NCI-H82 (cell line): ENCODE data around the gene EGFR.

Experiments used
- DNase-seq: peaks from one replicate; lab custom pipeline; 2025; lab: John Stamatoyannopoulos, UW

EGFR gene

DNA sequence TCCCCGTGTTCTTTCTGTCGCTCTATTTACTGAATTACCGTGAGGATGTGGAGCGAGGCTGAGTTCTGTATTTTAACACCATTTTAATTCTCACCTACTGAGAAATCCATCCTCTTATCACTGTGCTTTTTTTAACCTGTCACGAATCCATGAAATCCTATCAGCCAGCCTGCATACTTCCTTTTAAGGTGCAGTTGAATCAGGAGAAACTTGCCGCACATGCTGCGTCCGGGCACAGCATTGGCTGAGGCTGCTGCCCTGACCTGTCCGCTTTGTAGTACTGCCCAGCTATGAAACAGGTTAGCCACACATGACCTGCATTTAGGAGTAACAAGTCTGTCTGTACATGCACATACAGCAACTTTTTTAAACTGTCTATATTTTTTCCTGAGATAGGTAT lies 82.5 kb downstream of the EGFR start:
- no peak for DNase-seq

DNA sequence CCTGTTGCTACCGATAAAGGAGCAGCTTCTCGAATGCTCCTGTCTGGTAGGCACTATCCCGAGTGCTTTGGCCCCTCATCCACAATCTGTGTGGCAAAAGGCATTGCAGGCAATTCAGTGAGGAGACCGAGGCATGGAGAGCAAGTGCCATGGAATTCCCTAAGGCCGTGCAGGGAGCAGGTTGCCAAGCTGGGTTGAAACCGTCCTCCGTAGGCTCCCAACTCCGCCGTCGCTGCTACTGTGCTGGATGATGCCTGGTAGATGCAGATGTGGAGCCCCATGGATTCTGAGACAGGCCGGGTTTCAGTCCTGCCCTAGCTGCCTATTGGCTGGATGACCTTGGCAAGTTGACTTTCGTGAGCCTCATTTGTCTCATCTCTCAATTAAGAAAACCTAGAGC lies 85.3 kb downstream of the EGFR start:
- DNase-seq, result no peak

DNA sequence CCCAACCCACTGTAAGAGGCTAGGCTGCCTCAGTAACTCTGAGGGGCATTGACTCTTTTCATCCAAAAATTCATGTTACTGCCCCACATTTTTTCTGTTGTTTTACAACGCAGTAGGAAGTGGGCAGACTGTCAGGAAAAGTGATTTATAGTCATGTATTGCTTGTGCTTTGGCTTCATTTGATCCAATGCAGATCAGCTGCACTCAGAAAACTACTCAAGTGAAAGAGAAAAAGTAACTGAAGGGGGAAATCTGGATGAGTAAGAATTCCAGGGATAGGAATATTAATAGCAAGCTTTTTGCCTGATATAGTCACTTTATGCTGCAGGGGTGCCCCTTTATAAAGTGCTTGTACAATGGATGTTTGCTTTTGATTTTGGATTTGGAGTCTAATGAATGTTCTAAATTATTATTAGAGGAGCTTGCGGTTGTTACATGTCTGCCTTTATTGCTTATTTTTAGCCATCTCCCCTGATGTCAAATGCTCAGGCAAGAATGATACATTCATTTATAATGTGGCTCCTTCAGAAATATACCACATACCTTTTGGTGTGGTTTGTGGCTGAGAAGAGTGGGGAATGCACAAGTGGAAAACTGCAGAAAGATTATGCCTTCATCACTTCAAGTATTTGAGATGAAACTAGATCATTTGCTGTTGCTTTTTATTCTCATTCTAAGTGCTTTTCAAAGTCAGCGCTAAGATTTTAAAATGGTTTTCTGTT lies 86.1 kb downstream of the EGFR start:
- DNase-seq, result no peak

DNA sequence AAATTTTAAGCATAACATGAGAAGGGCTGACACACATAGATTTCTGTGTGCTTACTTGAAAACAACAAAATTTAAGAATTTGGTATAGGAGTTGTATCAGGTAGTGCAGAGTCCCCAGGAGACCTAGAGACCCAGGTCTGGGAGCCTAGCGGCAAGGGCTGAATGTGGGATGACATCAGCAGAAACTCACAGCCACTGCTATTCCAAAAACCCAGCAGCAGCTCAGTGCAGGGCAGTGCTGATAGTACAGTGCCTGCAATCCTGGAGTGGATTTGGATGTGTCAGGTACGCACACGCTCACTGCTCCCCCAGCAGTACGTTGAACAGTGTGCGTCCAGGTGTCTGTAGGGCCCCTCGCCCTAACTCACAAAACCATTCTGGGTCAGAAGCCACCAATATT lies 87.1 kb downstream of the EGFR start:
- DNase-seq, result no peak

DNA sequence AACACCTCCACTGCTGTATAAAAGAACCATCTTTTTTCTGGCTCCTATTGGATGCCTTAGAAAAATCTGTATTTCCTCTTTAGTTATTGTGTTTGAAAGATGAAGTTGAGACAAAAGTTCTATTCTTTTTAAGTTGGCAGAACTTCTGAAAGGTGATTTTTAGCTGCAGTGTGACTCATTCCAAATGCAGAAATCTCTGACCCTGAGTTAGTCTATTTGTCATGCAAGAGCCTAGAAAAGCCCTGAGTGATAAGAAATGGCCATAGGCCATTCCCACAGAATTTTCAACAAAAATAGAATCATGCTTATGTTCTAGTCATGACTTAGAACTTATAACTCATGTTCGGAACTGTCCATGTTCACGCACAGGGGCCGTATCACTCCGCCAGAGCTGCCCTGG lies 89.1 kb downstream of the EGFR start:
- no peak for DNase-seq

DNA sequence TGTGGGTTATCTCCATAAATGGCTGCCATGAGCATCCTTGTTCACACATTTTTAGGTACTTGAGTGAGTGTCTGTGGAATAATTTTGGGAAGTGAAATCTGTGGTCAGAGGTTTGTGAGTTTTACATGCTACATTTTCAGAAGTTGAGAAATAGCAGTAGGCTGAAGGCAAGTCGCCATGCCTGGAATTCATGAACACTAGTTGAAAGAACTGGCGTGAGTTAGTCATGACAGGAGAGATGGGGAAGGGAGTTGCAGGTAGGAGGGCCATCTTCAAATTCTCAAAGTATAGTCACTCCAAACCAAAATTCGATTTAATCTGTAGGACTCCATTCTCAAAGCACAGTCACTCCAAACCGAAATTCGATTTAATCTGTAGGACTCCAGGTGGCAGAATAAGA lies 89.6 kb downstream of the EGFR start:
- DNase-seq, result no peak

DNA sequence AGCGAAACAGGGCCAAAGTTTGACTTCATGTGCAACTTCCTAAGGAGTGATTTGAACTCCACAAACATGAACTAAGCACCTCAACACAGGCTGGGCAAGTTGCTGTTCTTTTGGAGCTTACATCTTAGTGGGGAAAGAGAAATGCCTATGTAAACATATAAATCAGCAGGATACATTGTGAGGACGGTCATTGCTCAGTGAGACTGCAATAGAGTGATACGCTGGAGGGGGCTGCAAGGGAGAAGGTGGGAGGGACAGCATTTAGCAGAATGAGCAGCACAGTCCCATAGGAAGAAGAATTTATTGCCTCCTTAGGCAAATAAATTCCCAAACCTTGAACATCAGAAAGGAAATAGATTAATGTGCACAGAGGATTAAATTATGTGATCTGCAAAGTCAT lies 90.0 kb downstream of the EGFR start:
- no peak for DNase-seq

DNA sequence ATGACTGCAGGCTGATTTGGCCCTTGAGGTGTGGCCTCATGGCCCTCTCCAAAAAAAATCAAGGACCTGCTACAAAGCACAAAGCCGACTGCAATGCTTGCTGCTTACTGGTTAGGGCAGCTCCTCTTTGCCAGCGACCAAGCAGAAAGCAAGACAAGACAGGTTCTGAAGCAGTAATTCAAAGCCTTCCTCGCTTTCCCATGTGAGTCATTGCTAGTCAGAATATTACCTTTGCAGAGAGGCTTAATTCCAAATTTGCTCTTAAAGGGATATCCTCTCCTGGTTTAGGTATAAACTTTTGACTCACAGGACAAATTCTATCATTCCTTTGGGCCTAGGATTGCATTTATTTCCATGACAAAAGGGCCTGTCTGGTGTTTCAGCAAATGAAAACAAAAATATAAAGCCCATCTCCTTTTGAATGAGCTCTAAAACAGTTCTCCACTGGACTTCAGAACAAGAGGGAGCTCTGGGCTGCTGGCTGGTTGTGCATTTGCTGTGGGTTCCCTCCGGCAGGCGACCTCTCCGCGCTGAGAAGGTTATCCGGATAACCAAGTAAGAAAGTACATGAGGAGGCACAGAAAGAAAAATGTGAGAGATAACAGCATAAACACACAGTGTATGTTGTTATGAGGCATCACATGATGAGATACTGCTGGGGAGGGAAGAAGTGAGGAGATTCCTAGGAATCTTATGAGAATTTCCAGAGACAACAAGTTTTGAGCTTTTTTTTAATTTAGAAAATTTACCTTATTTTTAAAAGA lies 90.8 kb downstream of the EGFR start:
- DNase-seq, result no peak

DNA sequence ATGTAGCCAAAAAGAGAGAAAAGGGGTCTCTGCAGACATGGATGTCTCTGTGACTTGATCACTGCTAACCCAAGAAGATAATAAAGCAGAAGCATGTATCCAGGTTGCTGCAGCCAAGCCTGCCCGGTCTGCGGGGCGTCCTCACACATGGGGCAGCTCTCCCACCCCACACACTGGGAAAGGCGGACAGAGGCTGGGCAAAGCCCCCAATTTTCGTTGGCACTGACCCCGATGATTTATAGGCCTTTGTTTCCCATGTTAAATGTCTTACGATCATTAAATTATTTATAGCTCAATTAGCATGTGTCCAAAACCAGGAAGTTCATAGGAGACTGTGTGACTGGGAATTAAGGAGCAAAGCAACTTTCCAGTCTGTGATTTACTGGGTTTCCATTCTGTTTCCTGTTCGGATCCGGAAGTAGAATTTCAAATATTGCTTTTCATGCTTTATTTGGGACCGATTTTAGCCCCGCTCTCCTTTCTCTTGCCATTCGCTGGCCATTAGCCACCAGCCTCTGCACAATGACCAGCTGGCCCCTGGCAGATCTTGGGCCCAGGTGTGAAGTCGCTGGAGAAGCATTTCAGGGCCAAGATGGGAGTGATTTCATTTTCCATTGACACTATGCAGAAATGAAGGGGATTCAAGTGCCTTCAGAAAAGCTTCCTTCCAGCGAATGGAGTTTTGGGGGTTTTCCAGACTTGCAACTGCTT lies 91.6 kb downstream of the EGFR start:
- DNase-seq, result no peak

DNA sequence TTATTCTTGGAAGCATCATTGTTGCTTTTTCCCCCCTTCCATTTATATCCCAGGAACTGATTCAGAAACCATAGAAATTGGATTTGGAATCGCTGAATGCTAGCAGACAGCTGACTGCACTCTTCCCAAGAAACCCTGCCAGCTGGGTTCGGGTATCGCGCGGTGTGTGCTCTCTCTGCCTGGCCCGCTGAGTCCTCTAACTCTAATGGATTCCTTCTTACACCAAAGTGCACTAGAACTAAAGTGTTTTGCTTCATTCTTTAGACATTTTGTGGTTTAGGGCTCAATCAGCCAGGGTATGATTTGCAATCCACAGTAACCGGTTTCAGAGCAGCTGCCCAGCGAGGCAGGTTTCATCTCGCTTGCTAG lies 92.2 kb downstream of the EGFR start:
- DNase-seq, result no peak

DNA sequence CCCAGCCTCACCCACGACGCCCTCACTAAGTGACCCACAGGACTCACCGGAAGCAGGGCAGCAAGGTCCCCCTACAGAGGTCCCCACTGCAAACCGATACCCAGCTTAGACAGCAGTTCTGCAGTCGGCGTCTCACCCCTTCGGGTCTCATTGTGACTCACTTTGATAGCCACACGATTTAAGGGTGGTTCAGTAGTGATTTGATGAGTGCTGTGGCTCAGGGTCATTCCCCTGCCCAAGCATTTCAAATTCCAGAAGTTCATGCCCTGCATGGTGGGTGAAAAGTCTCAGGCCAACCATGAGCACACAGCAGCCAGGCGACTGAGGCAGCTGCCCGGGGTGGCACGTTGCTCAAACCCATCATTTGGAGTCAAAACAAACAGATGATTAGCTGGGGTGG lies 93.2 kb downstream of the EGFR start:
- no peak for DNase-seq

DNA sequence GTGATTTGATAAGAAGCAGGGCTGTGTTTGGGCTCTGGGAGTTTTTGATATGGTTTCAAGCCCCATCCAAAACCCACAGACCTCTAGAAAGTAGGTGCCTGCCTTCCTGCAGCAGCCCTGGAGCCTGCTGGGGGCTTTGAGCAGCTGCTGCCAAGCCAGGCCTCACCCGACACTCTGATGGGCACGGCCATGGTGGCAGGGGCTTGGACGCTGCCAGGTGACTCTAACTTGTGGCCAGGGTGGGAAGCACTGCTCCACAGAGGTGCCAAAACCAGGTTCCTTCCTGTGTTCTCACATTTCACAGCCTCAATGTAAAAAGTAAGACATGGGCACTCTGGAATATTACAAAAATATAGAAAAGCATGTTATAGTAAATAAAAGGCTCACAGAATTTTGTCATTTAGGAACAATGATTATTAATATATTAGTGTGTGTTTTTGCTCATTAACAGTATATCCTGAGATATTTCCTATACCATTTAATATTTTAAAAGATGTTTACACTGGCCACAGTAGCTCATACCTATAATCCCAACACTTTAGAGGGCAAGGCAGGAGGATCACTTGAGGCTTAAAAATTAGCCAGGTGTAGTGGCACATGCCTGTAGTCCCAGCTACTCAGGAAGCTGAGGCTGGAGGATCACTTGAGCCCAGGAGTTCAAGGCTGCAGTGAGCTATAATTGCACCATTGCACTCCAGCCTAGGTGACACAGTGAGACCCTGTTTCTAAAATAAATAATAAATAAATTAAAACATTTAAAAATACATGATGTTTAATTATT lies 95.1 kb downstream of the EGFR start:
- no peak for DNase-seq

DNA sequence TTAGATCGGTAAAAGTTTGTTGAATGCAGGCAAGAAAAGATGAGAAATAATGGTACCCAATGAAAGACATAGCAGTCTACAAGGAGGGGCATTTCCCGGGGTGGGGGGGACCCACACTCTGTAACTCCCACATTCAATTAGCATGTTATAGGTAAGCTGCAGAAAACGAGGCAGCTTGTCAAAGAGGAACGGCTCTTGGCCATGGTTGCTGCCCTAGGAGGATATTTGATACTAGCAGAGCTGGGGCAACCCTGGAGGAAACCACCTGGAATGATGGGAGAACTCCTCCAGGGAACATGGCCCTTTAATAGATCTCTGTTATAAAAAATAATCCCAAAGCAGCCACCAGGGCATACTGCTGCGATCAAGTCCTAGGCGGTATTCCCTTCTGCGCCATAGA lies 98.5 kb downstream of the EGFR start:
- DNase-seq, result no peak

DNA sequence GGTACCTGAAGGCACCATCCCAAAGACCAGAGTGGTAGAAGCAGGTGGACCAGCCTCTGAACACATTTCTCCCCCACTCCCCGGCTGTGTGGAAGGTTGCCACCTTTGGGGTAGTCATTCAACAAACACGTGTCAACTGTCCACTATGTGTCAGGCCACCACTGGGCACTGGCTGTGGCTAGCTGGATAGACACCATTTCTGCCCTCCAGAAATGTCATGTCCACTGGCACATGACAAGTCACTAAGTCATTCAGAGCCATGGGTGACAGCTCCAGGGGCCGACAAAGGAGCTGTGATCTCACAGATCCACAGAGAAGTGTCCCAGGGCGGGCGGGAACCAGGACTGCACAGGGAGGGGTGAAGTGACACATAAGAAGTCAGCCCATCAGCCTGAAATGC lies 99.6 kb downstream of the EGFR start:
- DNase-seq, result no peak

DNA sequence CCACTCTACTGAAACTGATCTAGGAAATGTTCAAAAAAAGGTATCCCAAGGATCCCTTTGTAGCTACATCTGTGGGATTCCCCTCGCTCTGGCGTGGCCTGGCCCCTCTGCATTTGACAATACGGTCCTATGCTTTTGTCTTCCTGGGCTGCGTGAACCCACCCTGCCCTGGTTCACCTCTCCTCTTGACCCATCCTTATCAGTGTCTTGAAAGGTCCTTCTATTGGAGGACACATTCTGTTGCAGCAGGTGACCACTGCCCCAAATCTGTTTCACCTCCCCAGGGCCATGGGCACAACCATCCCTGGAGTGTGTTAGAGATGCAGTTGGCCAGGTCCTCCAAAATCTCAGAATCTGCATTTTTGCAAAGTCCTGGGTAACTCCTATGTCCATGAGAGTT lies 100.8 kb downstream of the EGFR start:
- DNase-seq, result no peak

DNA sequence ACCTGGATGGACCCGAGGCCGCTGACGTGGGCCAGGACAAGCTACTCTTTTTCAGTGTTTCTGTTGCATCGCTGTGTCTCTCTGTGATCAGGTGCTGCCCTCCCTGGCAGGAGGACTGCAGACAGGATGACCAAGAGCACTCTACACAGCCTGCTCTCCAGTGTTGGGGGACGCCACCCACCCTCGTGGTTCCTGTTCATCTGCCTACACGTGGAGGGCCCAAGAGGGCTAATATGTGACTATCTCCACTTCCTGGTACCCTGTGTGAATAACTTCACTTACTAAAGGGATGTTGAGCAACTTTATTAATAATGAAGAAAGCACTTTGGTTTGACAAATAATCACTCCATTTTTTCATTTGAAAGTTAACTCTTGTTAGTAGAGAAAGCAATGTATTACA lies 101.3 kb downstream of the EGFR start:
- no peak for DNase-seq

DNA sequence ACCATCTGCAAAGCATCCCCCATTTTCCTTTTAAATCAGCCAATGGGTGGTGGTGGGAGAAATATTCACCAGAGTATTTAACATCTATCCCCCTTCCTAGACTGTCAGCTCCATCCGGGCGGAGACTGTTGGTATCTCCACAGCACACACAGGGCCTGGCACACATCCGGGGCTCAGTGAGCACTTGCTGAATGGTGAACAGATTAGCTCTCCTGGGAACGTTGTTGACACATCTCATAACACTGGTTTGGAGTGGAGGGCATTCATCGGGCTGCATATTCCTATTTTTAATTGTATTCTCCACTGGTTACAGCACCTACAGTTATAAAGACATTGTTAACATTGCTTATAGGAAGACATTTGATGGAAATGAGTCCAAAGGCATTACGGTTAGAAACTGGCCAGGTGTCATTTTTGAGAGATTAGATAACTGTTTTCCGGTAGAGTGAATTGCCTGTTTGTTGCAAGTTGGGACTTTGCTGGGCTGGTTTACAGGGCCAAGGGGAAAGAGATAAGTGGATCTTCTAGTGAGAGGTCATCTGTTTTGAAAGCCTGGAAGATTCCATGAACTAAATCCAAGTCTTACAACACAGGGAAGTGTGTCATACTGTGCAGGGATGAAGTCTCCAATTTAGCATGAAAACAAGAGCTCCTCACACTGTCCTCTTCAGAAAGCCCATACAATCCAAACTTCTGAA lies 101.8 kb downstream of the EGFR start:
- DNase-seq, result no peak

DNA sequence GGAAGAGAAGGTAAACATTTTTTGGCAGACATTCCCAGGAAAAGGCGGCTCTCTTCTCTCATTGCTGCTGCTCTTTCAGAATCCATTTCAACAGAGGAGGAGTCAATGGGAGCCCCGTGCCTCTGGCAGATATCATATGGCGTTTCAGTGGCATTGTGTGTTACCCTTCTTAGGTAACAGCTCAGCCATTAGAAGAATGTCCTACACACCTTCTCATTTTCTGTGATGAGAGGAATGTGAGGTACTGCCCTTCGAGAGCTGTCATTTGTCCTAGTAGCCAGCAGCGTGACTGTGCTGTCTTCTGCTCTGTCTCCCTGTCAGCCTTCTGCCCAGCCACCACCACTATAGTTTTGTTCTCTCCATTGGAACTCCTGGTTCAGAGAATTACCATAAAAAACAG lies 102.4 kb downstream of the EGFR start:
- no peak for DNase-seq

DNA sequence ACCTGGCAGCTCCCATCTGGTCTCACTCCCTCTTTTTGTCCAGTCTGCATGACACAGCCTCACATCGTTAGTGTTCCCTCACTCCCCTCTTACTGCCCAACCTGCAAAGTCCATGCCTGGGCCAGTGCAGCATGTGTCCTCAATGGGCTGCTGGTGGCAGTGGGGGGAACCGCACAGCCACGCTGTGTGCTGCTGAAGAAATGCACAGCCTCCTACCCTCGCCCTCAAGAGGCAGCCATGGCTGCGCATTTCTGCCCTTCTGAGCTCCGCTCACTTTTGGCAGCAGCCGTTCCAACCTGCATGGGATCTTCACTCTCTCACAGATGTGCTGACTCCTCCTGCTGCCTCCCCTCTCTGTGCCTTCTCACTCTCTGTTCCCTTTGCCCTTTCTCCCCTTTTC lies 103.4 kb downstream of the EGFR start:
- no peak for DNase-seq

DNA sequence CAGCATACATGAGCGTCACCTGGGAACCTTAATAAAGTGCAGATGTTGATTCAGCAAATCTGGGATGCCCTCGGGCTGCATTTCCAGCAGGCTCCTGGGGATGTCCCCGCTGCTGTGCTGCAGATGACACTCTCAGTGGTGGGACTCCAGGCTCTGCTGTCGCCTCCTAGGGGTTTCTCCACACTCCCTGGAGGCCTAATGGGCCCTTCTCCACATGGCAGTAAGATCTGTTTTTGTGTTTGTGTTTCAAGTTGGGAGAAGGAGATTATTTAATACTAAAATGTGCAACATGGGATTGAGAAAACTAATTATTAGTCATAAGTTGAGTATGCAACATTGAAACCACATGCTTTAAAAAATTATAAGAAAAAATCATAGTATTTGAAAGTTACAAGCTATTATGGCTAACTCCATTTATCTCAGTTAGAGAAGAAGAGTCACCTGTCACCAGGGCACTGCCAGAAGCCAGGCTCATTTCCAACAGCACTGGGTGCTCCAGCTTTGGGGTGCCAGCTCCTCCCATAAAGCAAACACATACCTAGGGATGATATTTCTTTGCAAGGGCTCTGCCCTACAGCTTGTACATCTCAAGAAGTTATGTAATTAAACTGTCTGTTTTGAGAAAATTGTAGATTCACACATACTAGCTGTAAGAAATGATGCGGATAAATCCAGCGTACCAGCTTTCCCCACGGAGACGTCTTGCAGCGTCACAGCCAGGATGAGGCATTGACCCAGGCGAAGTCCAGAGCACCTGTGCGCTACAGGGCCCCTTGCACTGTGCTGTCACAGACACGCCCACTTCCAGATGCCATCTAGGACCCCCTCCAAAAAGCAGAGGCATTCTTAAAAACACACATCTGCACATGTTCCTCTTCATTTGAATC lies 106.4 kb downstream of the EGFR start:
- DNase-seq, result no peak

DNA sequence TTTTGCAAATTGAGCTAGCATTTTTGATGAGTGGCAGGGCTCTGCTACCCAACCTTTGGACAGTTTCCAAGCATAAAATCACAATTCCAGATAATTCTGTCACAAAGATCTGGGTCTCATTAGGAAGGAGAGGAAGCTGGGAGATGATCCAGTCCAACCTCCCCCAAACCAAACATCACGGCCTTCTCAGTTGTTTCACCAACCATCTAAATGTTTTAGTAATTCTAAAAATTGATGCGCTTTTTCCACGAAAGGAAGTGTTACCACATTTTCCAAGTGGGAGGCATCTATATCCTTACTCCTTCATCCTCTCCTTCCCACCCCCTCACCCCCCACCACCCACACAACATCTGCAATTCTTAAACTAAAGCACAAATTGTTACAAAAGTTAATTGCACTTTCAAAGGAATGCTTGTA lies 108.3 kb downstream of the EGFR start:
- no peak for DNase-seq
